ENCODE measurements around the gene CSF3.

DNA sequence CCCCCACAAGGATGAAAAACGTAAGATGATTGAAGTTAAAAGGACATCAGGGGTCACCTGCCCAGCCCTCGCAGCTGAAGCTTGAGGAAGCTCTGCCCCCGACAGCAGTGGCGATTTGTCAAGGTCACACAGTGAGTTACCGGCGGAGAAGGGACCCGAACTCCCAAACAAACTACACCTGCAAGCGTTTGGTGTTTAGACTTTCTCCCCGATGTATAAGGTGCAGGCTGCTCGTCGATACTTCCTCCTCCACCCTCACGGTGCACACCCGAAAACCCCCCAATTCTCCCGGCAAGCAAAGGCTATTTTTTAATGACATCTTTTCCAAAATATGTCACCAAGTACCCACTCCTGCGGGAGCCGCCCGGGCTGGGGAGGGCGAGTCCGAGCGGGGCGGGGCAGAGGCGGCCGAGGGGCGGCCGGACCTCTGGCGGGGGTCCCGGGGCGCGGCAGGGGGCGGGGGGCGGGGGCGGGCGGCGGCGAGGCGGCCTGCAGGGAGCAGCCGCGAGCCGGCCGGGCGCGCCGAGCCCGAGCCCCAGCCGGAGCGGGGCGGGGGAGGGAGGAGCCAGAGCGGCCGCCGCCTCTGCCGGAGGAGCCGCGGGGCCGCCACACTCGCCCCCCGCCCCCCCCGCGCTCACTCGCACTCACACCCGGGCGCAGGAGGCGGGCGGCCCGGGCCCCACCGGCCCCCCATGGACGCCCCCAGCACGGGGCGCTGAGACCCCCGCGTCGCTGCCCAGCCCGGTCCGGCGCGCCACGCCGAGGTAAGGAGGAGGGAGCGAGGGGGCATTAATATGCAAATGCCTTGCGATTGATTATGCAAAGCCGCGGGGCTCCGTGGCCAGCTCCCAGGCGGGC is 47.3 kb downstream of the CSF3 start, which contains the start of gene THRA:
- TF ChIP-seq, protein P1, sequence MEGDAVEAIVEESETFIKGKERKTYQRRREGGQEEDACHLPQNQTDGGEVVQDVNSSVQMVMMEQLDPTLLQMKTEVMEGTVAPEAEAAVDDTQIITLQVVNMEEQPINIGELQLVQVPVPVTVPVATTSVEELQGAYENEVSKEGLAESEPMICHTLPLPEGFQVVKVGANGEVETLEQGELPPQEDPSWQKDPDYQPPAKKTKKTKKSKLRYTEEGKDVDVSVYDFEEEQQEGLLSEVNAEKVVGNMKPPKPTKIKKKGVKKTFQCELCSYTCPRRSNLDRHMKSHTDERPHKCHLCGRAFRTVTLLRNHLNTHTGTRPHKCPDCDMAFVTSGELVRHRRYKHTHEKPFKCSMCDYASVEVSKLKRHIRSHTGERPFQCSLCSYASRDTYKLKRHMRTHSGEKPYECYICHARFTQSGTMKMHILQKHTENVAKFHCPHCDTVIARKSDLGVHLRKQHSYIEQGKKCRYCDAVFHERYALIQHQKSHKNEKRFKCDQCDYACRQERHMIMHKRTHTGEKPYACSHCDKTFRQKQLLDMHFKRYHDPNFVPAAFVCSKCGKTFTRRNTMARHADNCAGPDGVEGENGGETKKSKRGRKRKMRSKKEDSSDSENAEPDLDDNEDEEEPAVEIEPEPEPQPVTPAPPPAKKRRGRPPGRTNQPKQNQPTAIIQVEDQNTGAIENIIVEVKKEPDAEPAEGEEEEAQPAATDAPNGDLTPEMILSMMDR (IDR thresholded peaks at IDR 0.05), result peak in 1 of 6 experiments; percentile 3
- TF ChIP-seq POLR2A (IDR thresholded peaks at IDR 0.05), result peak in 1 of 4 donors; percentile 43

Measured in esophagus squamous epithelium (tissue), 4 donors.